Spinal cord (tissue), 10 donors: ENCODE measurements around the gene FAM237A. TPM values are rescaled to one million over a fixed set of nuclear protein-coding genes. Genes with fewer than 3 reads are reported as not detected.
A peak's percentile ranks its signal among the peaks of the same experiment; 100 is the strongest.

ENCODE experiments used
- DNase-seq, 6 donors: peaks; one replicate each; pipeline versions ENCODE4 v3.0.0 to v3.0.0-alpha.2; 2013 to 2015; ENCODE audit warnings: low spot score in 6 of 6, low read depth in 4 of 6
- H3K27ac ChIP-seq: one replicate; pipeline ENCODE4 v1.5.1; 2013; ENCODE audit warnings: low read depth, low read length, control low read depth
- H3K27me3 ChIP-seq: one replicate; pipeline ENCODE4 v1.6.1; 2013; ENCODE audit warnings: low read length; ENCODE audit not compliant: control insufficient read depth, insufficient read depth
- H3K36me3 ChIP-seq: one replicate; pipeline ENCODE4 v1.6.1; 2013; ENCODE audit warnings: low read length; ENCODE audit not compliant: control insufficient read depth, insufficient read depth
- H3K4me1 ChIP-seq: one replicate; pipeline ENCODE4 v1.6.1; 2013; ENCODE audit warnings: low read length; ENCODE audit not compliant: control insufficient read depth, insufficient read depth
- H3K4me3 ChIP-seq: one replicate; pipeline ENCODE4 v1.5.1; 2013; ENCODE audit warnings: low read depth, low read length, control low read depth
- H3K9me3 ChIP-seq: one replicate; pipeline ENCODE4 v1.6.1; 2013; ENCODE audit warnings: low read length; ENCODE audit not compliant: control insufficient read depth, insufficient read depth
- WGBS: methylation state at CpG from one replicate; pipeline ENCODE4 v1.1.5; 2013; ENCODE audit warnings: missing lambda C conversion rate; ENCODE audit not compliant: insufficient coverage; 5-methylcytosine and 5-hydroxymethylcytosine counted together
- long read RNA-seq, 4 donors: transcript quantifications; one replicate each; lab custom pipeline, GENCODE V29; 2026
- polyA plus RNA-seq, 2 donors: library from polyadenylated mRNA; unstranded; fragments of 120-200 nt; gene quantifications; one replicate each; pipeline ENCODE4 v1.2.1, GENCODE V29; 2013; ENCODE audit not compliant: insufficient read length in 2 of 2
- total RNA-seq, 2 donors: library from RNA; depleted of rRNA in 1 of 2; stranded (reverse); fragments of 120-200 nt in 1 of 2; fragments of >200 nt in 1 of 2; gene quantifications; one replicate each; pipeline versions ENCODE4 v1.2.3 to v1.2.4, GENCODE V29; 2013 to 2014
- donor health status: healthy.

FAM237A gene
- total RNA-seq (not detected), polyA plus RNA-seq (under 1 TPM in 1 of 2 donors, not detected in 1; 0.36 TPM)
- long read RNA-seq, donor 1, result 0 reads
- long read RNA-seq, donor 2, result 0 reads
- long read RNA-seq, donor 3, result 0 reads
- long read RNA-seq, donor 4, result 0 reads

- WGBS, result 1% methylated on average over 54 of the region's 56 CpGs
- peaks cover 37% of the 10 kb centered on the region for H3K27me3 ChIP-seq
- no peak within 1 kb of the TSS for H3K27ac ChIP-seq
- H3K4me3 ChIP-seq, result peak within 1 kb of the TSS; percentile 9
- peak in 5 of 6 donors; percentile 29 to 76 (median 47) for DNase-seq
- no peaks in the 10 kb centered on the region for H3K36me3 ChIP-seq
- peaks cover 13% of the 10 kb centered on the region for H3K4me1 ChIP-seq
- H3K9me3 ChIP-seq, result no peaks in the 10 kb centered on the region
These were observed at the start of gene FAM237A for GRCh38 chr2:206642075-206643025. FAM237A (plus strand) TSS chr2:206642487; CDS start chr2:206644237, 1,750 bp downstream.

GRCh38 chr2:206597717-206598218 is 44.5 kb upstream of the FAM237A start:
- no peak overlapping the region for H3K4me3 ChIP-seq
- DNase-seq, result no peak
- WGBS, result no CpG with 5 or more reads among the region's 3 CpGs
- no peak overlapping the region for H3K27ac ChIP-seq
- no peaks in the 10 kb centered on the region for H3K9me3 ChIP-seq
- H3K36me3 ChIP-seq, result peaks cover 12% of the 10 kb centered on the region
- no peaks in the 10 kb centered on the region for H3K27me3 ChIP-seq
- H3K4me1 ChIP-seq, result no peaks in the 10 kb centered on the region

DNA sequence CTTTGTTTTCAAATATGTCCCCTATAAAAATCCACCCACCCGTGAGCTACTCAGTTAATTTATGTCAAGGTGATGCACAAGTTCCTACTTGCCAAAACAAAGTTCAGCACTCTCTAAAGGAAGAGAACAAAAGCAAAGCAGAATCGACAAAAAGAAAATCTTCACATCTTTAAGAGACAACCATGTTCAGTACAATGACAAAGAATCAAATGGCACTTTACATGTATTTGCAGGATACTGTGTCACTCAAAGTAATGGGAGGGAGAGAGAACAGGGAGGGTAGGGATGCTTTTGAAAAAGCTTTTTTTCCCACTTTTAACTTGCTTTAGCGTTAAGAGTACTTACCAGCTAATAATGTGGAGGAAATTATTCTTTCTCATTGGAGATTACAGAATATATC is 39.0 kb upstream of the FAM237A start:
- no peaks in the 10 kb centered on the region for H3K27me3 ChIP-seq
- H3K4me1 ChIP-seq, result no peaks in the 10 kb centered on the region
- no peaks in the 10 kb centered on the region for H3K9me3 ChIP-seq
- no peak overlapping the region for H3K4me3 ChIP-seq
- H3K36me3 ChIP-seq, result no peaks in the 10 kb centered on the region
- H3K27ac ChIP-seq, result no peak overlapping the region
- no CpG with 5 or more reads among the region's 3 CpGs for WGBS
- DNase-seq, result no peak

DNA sequence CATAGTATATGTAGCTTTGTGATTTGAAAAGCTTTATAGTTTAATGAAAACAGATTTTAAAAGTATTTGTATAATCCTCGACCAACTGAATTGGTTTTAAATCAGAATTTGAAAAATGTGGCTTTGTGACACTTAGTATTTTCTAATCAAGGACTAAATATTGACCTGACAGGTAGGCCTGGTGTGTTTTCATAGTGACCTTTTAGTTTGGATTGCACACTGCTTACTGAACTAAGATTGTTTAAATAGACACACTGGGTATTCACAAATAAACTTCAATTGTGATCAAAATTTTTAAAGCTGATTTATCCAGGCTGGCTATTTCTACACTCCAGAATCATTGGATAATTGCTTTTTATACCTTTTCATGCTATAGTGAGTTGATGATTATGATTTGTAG is 31.8 kb upstream of the FAM237A start:
- no peaks in the 10 kb centered on the region for H3K9me3 ChIP-seq
- no peak for DNase-seq

DNA sequence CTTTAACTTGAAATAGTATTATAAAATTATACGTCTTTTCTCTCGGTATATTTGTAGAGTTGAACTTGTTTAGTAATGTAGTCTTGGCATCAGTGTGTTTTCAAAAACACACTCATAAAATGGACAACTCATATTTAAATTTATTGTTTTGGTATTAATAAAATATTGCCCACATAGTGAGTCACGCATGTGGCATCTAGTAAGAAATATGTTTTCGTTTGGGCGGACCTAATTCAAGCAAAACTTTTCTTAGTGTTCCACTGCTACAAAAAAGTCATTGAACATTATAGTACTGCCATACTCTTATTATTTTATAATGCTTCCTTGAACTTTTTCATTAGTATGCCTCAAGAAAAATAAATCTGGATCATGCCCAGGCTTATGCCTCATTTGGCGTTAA is 31.1 kb upstream of the FAM237A start:
- no peaks in the 10 kb centered on the region for H3K27me3 ChIP-seq
- WGBS, result 89% methylated on average over 1 of the region's 6 CpGs
- H3K9me3 ChIP-seq, result no peaks in the 10 kb centered on the region
- DNase-seq, result no peak
- peaks cover 2% of the 10 kb centered on the region for H3K36me3 ChIP-seq
- no peaks in the 10 kb centered on the region for H3K4me1 ChIP-seq
- no peak overlapping the region for H3K27ac ChIP-seq
- H3K4me3 ChIP-seq, result no peak overlapping the region

More for the DNA sequence above, 31.8 kb upstream of the FAM237A start:
- H3K27me3 ChIP-seq, result no peaks in the 10 kb centered on the region
- no peaks in the 10 kb centered on the region for H3K4me1 ChIP-seq
- WGBS, result 100% methylated on average over 1 of the region's 1 CpG
- H3K27ac ChIP-seq, result no peak overlapping the region
- H3K36me3 ChIP-seq, result peaks cover 2% of the 10 kb centered on the region
- no peak overlapping the region for H3K4me3 ChIP-seq

GRCh38 chr2:206611736-206612135 is 30.6 kb upstream of the FAM237A start:
- Histone ChIP-seq H3K27me3 (no peaks in the 10 kb centered on the region), H3K9me3 (no peaks in the 10 kb centered on the region), H3K27ac (no peak overlapping the region), H3K4me1 (no peaks in the 10 kb centered on the region), H3K36me3 (peaks cover 2% of the 10 kb centered on the region), H3K4me3 (no peak overlapping the region)
- DNase-seq, result no peak
- 60% methylated on average over 3 of the region's 3 CpGs for WGBS

DNA sequence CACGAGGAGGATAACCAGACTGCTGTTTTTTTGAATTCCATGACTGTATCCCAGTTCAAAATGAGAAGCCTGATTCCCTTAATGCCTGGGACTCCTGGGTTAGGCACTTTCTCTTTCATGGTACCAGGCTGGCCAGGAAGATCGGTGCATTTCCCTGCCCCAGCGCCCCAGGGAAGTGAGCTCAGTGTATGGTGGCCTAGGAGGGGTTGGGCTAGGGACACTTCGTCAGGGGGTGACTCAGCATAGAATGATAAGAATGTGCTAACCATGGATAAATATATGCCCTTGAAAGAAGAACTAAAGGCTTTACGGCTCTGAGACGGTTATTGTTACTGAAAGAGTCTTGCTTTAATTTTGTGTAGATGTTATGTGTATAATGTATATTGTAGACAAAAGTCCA is 27.5 kb upstream of the FAM237A start:
- no peak overlapping the region for H3K4me3 ChIP-seq
- DNase-seq, result no peak
- no peak overlapping the region for H3K27ac ChIP-seq
- H3K9me3 ChIP-seq, result no peaks in the 10 kb centered on the region
- peaks cover 2% of the 10 kb centered on the region for H3K36me3 ChIP-seq
- WGBS, result 96% methylated on average over 6 of the region's 6 CpGs
- H3K4me1 ChIP-seq, result no peaks in the 10 kb centered on the region
- H3K27me3 ChIP-seq, result no peaks in the 10 kb centered on the region

DNA sequence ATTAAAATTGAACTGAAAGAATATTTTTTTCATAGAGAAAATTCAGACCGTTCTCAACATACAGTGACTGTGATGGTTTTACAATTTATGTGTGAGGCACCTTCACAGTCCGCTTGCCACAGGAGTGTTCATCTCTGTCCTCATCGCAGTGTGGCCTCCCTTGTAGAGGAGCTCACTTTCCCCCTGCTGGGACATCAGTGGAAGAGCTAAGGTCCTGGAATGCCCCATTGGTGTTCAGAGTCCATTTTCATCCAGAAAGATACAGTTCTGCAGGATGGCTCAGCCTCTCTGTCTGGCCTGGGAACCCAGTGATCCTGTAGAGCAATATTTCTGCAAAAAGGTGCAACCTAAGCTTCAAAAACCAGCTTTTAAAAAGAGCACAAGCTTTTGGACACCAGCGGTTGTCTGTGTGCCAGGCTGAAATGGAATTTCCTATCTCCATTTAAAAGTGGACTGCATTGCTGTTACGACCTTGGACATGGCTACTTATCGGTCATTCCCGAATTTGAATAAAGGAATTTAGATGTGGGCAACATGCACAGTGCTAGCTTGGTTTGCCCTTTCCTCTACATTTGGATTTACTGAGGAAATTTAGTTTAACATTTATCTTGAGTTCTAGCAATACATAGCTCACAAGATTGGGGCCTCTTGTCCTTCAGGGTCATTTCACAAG is 26.7 kb upstream of the FAM237A start:
- Histone ChIP-seq H3K9me3 (no peaks in the 10 kb centered on the region), H3K27me3 (no peaks in the 10 kb centered on the region), H3K4me3 (no peak overlapping the region), H3K4me1 (no peaks in the 10 kb centered on the region), H3K36me3 (peaks cover 2% of the 10 kb centered on the region), H3K27ac (no peak overlapping the region)
- DNase-seq, result no peak
- 97% methylated on average over 3 of the region's 7 CpGs for WGBS

DNA sequence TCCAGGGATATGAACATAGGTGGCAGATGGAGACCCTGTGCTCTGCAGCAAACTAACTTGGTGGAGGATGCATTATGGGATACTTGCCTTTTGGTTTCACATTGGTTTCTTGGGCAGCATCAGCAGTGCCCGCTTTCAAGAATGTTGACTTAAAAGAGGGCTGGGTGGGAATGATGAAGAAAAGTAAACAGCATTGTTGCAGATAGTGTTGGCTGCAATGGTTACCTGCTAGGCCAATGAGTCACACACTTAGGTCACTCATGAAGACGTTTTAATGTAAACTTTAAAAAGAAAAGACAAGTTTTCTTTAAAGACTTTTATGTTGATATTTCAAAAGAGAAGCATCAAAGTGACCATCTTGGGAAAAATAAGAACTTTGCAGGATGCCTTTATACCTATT is 26.1 kb upstream of the FAM237A start:
- Histone ChIP-seq H3K27me3 (no peaks in the 10 kb centered on the region), H3K36me3 (peaks cover 2% of the 10 kb centered on the region), H3K4me1 (no peaks in the 10 kb centered on the region), H3K9me3 (no peaks in the 10 kb centered on the region), H3K4me3 (no peak overlapping the region), H3K27ac (no peak overlapping the region)
- no peak for DNase-seq
- whole genome bisulfite sequencing, result 100% methylated on average over 1 of the region's 2 CpGs
